NCI-H345 (cell line): Measurements from ENCODE around the gene HOXA7.

Experiments
- DNase-seq: peaks from one replicate; lab custom pipeline; 2025; lab: John Stamatoyannopoulos, UW

The HOXA7 gene

DNA sequence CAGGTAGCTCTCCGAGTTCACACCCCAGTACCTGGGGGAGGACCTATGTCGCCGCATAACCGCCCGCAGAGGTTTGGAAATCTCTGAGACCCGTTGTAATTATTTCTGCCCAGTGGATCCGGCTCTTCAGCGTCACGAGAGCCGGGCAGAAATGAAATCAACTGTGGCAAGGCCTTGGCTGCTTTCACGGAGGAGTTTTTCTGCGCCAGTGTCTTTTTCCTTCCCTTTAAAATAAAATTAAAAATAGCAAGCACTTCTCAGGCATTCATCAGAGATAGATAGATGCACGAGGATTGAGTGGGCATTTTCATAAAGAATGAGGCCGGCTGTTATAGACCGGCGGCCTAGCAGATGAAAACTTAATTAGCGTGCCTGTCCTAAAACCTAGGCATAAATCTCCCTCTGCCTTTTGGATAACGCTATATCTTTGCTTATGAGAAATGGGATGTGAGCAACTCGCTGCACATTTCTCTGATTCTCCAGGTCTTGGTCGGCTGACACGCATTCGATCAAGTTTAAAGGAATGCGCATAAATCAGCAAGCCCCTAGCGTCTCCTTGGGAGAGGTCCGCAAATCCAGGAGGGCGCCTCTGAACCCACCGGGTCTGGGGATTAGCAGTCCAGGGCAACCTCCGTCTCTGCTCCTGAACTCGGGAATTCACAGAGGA is 37.0 kb upstream of the HOXA7 start:
- no peak for DNase-seq

GRCh38 chr7:27192546-27193334 is 36.3 kb upstream of the HOXA7 start:
- DNase-seq: no peak

- no peak for DNase-seq
Observed at GRCh38 chr7:27191833-27192545, 35.5 kb upstream of the HOXA7 start.

DNA sequence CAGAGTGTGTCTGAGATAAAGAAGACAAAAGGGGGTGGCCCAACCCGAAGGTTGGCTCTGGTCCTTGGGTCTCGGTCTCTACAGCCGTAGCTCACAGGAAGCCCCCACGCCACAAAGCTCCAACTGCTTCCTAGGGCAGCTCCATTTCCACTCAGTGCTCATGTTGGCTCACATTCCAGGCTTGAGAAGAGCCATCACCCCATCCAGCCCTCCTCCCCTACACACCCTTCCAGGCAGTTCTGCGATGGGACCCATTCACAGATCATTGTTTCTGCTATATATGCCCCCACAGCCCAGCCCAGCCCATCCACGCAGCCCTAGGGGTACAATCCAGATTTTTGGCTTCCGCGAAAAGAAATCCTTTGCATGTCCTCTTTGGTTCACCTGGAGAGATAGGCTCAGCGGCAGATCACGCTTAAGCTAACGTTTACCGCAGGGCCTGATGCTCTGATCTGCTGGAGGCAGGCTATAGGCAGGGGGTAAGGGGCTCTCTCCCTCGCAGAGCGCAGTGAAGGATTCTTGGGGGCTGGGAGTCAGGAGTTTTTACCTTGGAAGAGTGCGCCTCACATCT is 34.8 kb upstream of the HOXA7 start:
- DNase-seq: no peak

- DNase-seq: no peak
Observed at GRCh38 chr7:27189997-27190748, 33.7 kb upstream of the HOXA7 start.

- no peak for DNase-seq
Observed at GRCh38 chr7:27189295-27189996, 33.0 kb upstream of the HOXA7 start.

DNA sequence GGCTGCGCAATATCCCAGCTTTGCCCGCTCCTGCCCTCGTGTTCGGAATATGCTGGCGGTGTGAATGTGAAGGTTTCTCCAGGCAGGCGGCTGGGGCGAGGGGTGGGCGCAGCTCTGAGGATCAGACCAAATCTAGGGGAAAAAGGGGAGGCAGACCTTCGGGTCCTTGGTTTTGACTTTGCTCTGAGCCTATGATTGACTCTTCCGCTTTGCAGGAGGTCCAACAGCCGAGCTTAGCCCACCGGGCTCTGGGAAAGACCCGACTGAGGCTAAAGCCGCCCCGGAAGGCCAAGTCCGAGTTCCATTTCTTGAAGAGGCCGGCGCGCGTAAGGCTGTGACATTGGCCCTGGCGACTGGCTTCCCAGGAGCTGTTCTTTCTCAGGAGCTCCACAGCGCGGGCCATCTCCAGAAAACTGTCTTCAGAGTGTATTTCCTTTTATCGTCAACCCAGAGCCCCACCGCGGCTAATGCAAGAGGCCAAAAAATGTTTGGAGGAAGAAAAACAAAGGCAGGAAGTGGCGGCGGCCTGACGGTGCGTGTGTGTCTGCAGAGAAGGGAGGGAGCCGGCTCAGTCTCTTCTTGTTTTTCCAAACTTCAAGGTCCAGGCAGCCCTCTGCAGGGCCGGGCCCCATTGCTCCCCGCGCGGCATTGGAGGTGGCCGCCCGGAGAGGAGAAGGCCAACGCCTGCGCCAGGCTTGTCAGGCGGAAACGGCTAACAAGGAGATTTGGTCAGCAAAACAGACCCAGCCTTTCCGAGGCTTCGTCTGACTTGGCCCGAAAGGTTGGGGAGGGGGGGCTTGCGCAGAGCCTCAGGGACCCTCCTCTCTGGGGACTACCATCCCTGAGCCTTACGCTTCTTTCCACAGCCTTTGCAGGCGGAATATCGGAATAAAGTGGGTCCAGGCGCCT is 32.2 kb upstream of the HOXA7 start:
- no peak for DNase-seq

DNA sequence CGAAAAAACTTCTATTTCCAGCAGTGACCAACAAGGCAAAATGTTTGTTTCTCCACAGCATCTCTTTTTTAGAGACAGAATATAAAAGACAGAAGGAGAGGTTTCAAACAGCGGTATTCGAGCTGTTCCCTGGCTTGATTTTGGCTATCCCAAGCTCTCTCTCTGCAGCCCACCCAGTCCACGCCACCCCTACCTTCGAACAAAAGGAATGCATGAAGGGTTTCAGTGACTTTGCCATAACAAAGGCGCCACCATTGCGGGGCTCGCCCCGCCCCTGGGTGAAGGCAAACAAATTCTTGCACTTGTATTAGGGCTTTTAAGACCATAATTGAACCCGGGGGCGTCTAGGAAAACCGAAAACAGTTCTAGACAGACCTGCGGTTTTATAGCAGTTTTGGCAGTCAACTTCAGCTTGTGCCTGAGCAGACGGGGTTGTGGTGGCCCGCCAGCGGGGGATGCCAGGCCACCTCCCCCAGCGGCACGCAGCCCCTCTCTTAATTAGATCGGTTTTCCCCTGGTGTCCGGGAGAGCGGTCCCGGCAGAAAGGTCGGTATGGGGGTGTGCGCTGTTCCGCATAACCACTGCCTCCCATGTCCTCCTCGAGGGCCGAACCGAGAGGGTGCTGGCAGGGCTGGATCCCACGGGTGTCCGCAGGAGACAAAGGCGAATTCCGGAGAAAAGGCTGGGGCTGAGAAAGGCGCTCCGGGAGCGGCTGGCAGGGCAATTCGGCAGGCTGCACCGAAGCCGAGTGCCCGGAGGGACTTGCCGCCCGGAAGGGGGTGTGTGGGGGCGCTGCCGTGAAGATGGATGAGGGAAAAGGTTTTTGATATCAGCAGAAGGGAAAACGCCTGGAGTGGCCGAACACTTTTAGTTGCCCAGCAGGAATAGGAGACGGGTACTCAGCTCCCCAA is 31.3 kb upstream of the HOXA7 start:
- no peak for DNase-seq

- no peak for DNase-seq
Observed at GRCh38 chr7:27186668-27187474, 30.4 kb upstream of the HOXA7 start.

DNA sequence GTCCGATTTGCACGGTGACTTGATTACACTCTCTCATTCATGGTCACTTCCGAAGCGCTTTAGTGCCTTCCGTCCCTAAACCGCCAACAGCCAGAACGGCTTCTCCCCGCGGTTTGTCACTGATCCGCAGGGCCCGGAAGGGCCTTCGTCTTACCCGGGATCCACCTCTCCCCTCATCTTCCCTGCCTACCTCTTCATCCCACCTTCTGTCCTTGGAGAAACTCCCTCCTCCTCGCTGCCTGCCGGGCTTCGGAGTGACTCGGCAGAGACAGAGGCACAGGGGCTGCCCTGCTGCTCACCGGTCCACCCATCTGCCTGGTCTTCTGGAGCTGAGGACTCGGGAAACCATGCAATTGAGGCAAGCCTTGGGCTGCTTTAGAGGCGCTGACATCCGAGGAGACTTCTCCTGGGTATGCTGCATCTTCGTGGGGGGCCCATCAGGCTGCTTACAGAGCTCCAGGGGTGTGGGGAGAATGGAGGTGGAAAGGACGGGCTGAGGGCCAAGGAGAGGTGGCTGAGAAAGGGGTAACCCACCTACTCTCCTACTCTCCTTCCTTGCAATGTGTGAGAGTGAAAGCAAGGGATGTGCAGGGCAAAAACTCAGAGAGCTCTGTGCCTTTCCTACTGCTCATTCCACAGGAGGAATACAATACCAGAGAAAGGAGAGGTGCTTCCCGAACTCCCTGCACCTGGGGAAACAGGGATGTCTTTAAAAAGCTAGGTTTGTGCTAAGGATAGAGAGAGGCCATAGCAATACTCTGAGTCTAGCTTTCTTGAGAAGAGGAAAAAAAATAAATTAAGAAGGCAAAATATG is 29.6 kb upstream of the HOXA7 start:
- DNase-seq: no peak

DNA sequence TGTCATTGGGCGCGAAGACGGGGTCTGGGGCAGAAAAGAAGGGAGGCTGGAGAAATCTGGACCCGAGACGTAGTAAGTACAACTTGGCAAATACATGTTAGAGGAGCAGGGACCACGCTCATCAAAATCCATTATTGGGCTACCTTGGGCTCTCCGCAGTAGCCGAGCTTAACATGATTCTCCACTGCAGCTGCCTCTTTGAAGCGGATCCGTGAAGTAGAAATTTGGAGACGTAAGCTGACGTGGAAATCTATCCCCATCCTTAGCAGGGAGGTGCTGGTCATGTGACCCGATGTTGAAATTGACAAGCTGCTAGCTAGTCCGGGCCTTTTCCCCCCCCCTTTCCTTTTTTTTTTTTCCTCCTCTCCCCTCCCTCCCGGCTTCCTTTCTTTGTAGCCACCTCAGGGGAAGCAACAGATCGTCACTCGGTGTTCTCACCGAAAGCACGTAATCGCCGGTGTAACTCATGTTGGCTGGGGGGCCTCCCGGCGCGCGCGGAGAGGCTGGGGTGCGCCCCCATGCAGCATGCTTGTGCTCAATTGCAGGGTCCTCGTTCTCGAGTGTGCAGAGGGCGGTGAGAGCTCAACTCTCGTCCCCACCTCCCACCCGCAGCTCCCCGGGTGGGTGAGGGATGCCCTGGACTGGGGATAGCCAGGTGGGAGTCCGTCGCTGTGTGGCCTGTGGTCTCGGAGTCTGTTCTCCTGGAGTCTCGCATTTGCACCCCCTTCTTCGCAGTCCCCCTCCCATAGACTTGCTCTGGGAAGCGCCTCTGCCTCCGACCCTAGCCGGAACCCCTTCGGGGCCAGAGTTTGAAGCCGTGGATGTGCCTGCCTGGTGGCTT is 28.8 kb upstream of the HOXA7 start, which contains the start of gene HOXA11:
Gene HOXA11 (minus strand): TSS at position 220 of the 841 bp plus-strand sequence. CDS start 88 bp downstream, at position 132.
- DNase-seq: no peak

- DNase-seq: no peak
Observed at GRCh38 chr7:27184337-27185012, 28.0 kb upstream of the HOXA7 start.

GRCh38 chr7:27183682-27184336 is 27.3 kb upstream of the HOXA7 start:
- no peak for DNase-seq

DNA sequence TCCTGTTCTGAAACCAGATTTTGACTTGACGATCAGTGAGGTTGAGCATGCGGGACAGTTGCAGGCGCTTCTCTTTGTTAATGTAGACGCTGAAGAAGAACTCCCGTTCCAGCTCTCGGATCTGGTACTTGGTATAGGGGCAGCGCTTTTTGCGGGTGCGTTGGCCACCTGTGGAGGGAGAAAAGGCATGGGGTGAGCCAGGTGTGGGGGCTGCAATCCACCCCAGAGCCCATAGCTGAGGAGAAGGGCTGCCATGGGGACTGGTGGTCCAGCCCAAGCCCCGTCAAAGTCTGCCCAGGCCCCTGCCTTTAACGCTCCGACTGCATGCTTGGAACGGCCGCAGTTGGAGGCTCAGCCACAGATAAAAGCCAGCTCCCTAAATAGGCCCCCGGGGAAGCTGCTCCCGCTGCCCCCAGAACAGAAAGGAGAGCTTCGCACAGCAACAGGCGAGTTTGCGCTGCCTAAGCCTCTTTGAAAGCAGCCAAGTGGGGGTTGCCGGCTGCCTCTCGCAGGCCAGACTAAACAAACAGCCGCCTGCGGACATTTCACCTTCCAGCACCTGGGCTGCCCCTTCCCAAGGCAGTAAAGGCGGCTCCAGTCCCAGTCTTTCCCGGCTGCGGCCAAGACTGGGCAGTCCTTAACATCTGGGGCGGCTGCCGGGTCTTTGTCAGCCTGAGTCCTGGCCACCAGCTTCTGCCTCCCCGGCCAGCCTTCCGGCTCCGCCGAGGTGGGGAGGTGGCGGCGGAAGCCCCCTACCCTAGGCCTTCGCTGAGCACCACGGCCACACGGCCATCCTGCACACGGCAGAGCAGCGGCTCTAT is 26.6 kb upstream of the HOXA7 start:
- DNase-seq: no peak
